ENCODE data around the gene GSG1L. TPM values are rescaled to one million over a fixed set of nuclear protein-coding genes. Genes with fewer than 3 reads are reported as not detected.

Gene GSG1L
- total RNA-seq, 2 donors from 2014 or later = 13.9 to 34.7 TPM

DNA sequence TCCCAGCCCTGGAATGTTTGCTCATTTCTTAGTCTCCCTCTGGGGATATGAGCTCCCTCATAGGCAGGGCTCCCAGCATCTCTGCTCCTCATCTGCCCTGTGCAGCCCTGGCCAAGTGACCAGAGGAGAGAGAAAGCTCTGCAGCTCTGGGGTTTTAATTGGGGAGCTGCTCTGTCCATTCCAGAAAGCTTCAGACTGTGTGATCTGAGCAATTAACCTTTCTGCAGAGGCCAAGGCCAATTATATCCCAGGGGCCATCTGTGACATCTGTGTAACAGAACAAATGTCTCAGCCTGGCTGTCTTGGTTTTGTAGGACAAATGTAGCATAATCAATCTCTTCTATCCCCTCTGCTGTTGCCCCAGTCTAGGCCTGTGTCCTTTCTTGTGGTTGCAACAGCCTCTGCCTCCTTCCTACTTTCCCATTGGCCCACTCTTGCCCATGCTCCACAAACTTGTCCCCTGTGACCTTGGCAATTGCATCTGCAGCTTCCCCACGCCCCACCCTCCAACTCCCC is 156.0 kb downstream of the GSG1L start:
- no peaks in the 10 kb centered on the region for H3K36me3 ChIP-seq
- H3K4me3 ChIP-seq = no peak overlapping the region
- H3K9me3 ChIP-seq = no peaks in the 10 kb centered on the region
- H3K27me3 ChIP-seq = no peaks in the 10 kb centered on the region
- H3K4me1 ChIP-seq = no peaks in the 10 kb centered on the region
- H3K27ac ChIP-seq = no peak overlapping the region
- no peak for DNase-seq (ENCODE audit: low spot score)
- TF ChIP-seq, protein P1, sequence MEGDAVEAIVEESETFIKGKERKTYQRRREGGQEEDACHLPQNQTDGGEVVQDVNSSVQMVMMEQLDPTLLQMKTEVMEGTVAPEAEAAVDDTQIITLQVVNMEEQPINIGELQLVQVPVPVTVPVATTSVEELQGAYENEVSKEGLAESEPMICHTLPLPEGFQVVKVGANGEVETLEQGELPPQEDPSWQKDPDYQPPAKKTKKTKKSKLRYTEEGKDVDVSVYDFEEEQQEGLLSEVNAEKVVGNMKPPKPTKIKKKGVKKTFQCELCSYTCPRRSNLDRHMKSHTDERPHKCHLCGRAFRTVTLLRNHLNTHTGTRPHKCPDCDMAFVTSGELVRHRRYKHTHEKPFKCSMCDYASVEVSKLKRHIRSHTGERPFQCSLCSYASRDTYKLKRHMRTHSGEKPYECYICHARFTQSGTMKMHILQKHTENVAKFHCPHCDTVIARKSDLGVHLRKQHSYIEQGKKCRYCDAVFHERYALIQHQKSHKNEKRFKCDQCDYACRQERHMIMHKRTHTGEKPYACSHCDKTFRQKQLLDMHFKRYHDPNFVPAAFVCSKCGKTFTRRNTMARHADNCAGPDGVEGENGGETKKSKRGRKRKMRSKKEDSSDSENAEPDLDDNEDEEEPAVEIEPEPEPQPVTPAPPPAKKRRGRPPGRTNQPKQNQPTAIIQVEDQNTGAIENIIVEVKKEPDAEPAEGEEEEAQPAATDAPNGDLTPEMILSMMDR (IDR thresholded peaks at IDR 0.05) = no peak

GRCh38 chr16:27906883-27907282 is 156.6 kb downstream of the GSG1L start:
- TF ChIP-seq, protein P1 (IDR thresholded peaks at IDR 0.05) = no peak
- H3K9me3 ChIP-seq = no peaks in the 10 kb centered on the region

DNA sequence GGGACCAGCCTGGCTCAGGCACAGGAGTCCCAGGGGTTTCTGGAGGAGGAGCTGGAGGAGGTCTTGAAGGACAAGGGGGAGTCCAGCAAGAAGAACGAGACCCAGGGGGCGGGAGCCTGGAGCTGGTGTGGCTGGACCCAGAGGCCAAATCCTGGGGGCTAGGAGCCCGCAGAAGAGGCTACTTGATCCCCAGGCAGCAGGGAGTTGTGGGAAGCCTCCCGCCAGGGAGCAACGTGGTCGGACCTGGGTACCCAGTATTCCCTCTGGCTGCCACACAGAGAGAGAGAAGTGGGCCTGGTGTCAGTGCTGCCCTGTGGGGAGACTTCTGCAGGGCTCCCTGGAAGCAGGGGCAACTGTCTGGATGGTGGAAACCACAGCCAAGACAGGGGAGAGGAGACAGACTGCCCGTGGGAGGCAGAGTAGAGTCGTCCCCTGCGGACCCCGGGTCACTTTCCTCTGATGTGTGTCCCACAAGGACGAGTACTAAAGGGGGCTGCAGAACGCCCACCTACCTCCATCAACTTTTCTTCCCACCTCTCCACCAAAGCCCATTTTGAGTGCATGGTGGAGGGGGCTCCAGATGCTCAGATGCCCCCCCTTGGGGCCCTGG is 160.4 kb downstream of the GSG1L start:
- Histone ChIP-seq H3K4me1 (no peaks in the 10 kb centered on the region), H3K4me3 (no peak overlapping the region), H3K27me3 (no peaks in the 10 kb centered on the region), H3K27ac (no peak overlapping the region), H3K9me3 (no peaks in the 10 kb centered on the region), H3K36me3 (no peaks in the 10 kb centered on the region)
- TF ChIP-seq, protein P1 (IDR thresholded peaks at IDR 0.05) = no peak
- DNase-seq (ENCODE audit: low spot score) = no peak

More at GRCh38 chr16:27906883-27907282, 156.6 kb downstream of the GSG1L start:
- no peak for DNase-seq (ENCODE audit: low spot score)
- Histone ChIP-seq H3K4me3 (no peak overlapping the region), H3K36me3 (no peaks in the 10 kb centered on the region), H3K4me1 (no peaks in the 10 kb centered on the region), H3K27me3 (no peaks in the 10 kb centered on the region), H3K27ac (no peak overlapping the region)

DNA sequence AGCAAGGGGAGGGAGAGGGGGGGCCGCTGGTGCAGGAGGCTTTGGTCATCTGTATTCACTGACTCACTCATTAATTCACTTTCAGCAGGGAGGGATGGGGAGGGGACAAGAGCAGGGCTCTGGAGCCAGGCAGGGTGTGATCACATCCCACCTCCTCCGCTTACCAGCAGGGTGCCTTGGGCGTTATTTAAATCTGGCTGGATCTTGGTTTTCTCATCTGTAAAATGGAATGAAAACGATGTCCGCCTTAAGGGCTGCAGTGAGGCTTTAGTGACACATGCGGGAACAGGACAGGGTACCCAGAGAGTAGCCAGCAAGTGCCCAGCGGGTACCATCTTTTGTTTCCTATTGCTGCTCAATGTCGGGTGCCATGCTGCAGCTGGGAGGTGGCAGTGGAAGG is 161.0 kb downstream of the GSG1L start:
- no peak overlapping the region for H3K27ac ChIP-seq
- no peaks in the 10 kb centered on the region for H3K9me3 ChIP-seq
- TF ChIP-seq, protein P1 (IDR thresholded peaks at IDR 0.05) = no peak
- no peak overlapping the region for H3K4me3 ChIP-seq
- H3K36me3 ChIP-seq = no peaks in the 10 kb centered on the region
- no peaks in the 10 kb centered on the region for H3K4me1 ChIP-seq
- no peaks in the 10 kb centered on the region for H3K27me3 ChIP-seq
- DNase-seq (ENCODE audit: low spot score) = no peak

- no peak for DNase-seq (ENCODE audit: low spot score)
- H3K9me3 ChIP-seq = no peaks in the 10 kb centered on the region
- TF ChIP-seq, protein P1 (IDR thresholded peaks at IDR 0.05) = no peak
Observed at GRCh38 chr16:27901956-27902355, 161.6 kb downstream of the GSG1L start.

DNA sequence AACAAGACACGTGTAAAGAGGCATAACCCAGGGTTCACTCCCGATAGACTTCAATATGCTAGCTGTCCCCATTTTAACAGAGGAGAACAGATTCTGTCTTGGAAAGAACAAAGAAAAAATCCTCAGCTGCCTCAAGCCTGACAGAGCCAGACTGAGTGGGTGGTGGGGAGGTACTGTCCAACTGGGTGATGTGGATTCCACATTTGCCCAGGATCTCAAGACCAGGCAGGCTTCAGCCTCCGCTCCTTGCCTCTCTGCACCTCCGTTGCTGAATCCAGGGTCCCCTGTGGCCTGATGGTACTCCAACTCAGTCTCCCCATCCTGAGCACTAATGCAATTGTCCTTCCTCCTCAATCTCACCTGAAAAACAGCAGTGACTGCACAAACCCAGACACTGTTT is 163.8 kb downstream of the GSG1L start:
- TF ChIP-seq, protein P1 (IDR thresholded peaks at IDR 0.05) = no peak
- Histone ChIP-seq H3K27me3 (no peaks in the 10 kb centered on the region), H3K27ac (no peak overlapping the region), H3K4me1 (no peaks in the 10 kb centered on the region), H3K36me3 (no peaks in the 10 kb centered on the region), H3K9me3 (no peaks in the 10 kb centered on the region), H3K4me3 (no peak overlapping the region)
- no peak for DNase-seq (ENCODE audit: low spot score)

More at GRCh38 chr16:27901956-27902355, 161.6 kb downstream of the GSG1L start:
- Histone ChIP-seq H3K4me1 (no peaks in the 10 kb centered on the region), H3K36me3 (no peaks in the 10 kb centered on the region), H3K27ac (no peak overlapping the region), H3K27me3 (no peaks in the 10 kb centered on the region), H3K4me3 (no peak overlapping the region)

Data from right atrium auricular region (tissue), 2 donors.